GM12878 (cell line): ENCODE results near the gene CACNA1H. TPM values are rescaled to one million over a fixed set of nuclear protein-coding genes. Genes with fewer than 3 reads are reported as not detected.

Source experiments
- ATAC-seq: fragments of 200-7000 bp; cut with Tn5 transposase; 3 replicates; pipeline ENCODE4 v1.9.1; 2020; ENCODE audit warnings: mild to moderate bottlenecking, moderate library complexity
- BruUV-seq: library from RNA; stranded (reverse); fragments of 400-500 nt; replicated peaks from 2 replicates; lab custom pipeline; 2021; lab: Mats Ljungman, UMichigan
- CTCF ChIA-PET: fragments of 300-600 bp; sonication (Branson Sonifier 250); formaldehyde crosslinking; extraction: SDS; loops from one replicate; lab custom pipeline; 2021; ENCODE audit warnings: inconsistent platforms; lab: Yijun Ruan, JAX
- POLR2A ChIA-PET: fragments of 350-600 bp; formaldehyde crosslinking; extraction: SDS; loops from one replicate; lab custom pipeline; 2021; ENCODE audit warnings: inconsistent platforms; lab: Charles Lee
- RAD21 ChIA-PET: fragments of 300-600 bp; sonication (Branson Sonifier 250); formaldehyde crosslinking; loops from one replicate; lab custom pipeline; 2023; ENCODE audit warnings: antibody characterized with exemption; ENCODE audit not compliant: unreplicated experiment; lab: Charles Lee
- SMC1A ChIA-PET: fragments of 300-600 bp; sonication (Branson Sonifier 250); formaldehyde crosslinking; loops from one replicate; lab custom pipeline; 2023; ENCODE audit not compliant: unreplicated experiment, uncharacterized antibody; lab: Charles Lee
- DNase-seq: peaks from one replicate; pipeline ENCODE4 v3.0.0-alpha.2; 2011; ENCODE audit warnings: low read depth, low spot score
- FAIRE-seq: peaks from 3 replicates; lab custom pipeline; 2011; peaks lifted over from hg19 to GRCh38; lab: Jason Lieb, UNC
- H2AFZ ChIP-seq: 2 replicates; pipeline ENCODE4 v1.6.0; 2011; ENCODE audit warnings: low read depth, low read length, control low read depth; ENCODE audit not compliant: control insufficient read depth
- H3K27ac ChIP-seq: 2 replicates; pipeline ENCODE4 v1.5.1; 2011; ENCODE audit warnings: control low read depth; ENCODE audit not compliant: control insufficient read depth, insufficient read depth
- H3K27me3 ChIP-seq, 2 experiments: replicated peaks in 1 of 2; 2 replicates each; pipeline versions ENCODE4 v1.6.0 to v1.6.1; 2011; ENCODE audit warnings: low read length in 1 of 2; ENCODE audit not compliant: control insufficient read depth in 2 of 2, insufficient read depth in 2 of 2
- H3K36me3 ChIP-seq, 2 experiments: 2 replicates each; pipeline ENCODE4 v1.5.1; 2011; ENCODE audit warnings: low read length in 1 of 2; ENCODE audit not compliant: control insufficient read depth in 2 of 2, insufficient read depth in 2 of 2
- H3K4me1 ChIP-seq: 2 replicates; pipeline ENCODE4 v1.6.1; 2011; ENCODE audit warnings: mild to moderate bottlenecking, low read length, moderate library complexity, mixed read lengths; ENCODE audit not compliant: control insufficient read depth, insufficient read depth
- H3K4me2 ChIP-seq: 2 replicates; pipeline ENCODE4 v1.6.0; 2011; ENCODE audit warnings: control low read depth; ENCODE audit not compliant: control insufficient read depth, insufficient read depth
- H3K4me3 ChIP-seq: fragments of 200-600 bp; sonication (generic); 2 replicates; pipeline ENCODE4 v1.5.1; 2016
- H3K79me2 ChIP-seq: 2 replicates; pipeline ENCODE4 v1.6.0; 2011; ENCODE audit warnings: low read length; ENCODE audit not compliant: control insufficient read depth, insufficient read depth
- H3K9ac ChIP-seq: 2 replicates; pipeline ENCODE4 v1.8.0; 2011; ENCODE audit warnings: low read length, control low read depth, mixed read lengths; ENCODE audit not compliant: control insufficient read depth, insufficient read depth
- H3K9me3 ChIP-seq: replicated peaks from 3 replicates; pipeline ENCODE4 v1.5.1; 2011; ENCODE audit warnings: mild to moderate bottlenecking, low read length; ENCODE audit not compliant: control insufficient read depth, insufficient read depth
- H4K20me1 ChIP-seq: 2 replicates; pipeline ENCODE4 v1.6.0; 2011; ENCODE audit not compliant: control insufficient read depth, insufficient read depth
- CBX3 ChIP-seq: fragments of 200-600 bp; sonication (generic); IDR thresholded peaks from 2 replicates; pipeline ENCODE4 v1.6.1; 2016; ENCODE audit warnings: low read depth, borderline replicate concordance
- EGR1 ChIP-seq, 2 experiments: IDR thresholded peaks; 1 replicate in 1 of 2; 2 replicates in 1 of 2; pipeline ENCODE4 v1.6.1; 2011 to 2012; ENCODE audit warnings: low read depth in 2 of 2, low read length in 2 of 2, borderline replicate concordance in 1 of 2, mild to moderate bottlenecking in 1 of 2, moderate library complexity in 1 of 2
- HDGF ChIP-seq: fragments of 450-650 bp; IDR thresholded peaks from 2 replicates; pipeline ENCODE4 v1.6.1; 2016; ENCODE audit warnings: antibody characterized with exemption
- MYB ChIP-seq: fragments of 150-350 bp; IDR thresholded peaks from 2 replicates; pipeline ENCODE4 v1.6.1; 2014; ENCODE audit warnings: mild to moderate bottlenecking, low read depth, low read length, borderline replicate concordance
- MYC ChIP-seq: IDR thresholded peaks from 2 replicates; pipeline ENCODE4 v1.6.1; 2011; ENCODE audit warnings: mild to moderate bottlenecking, low read length, moderate library complexity, inconsistent platforms; ENCODE audit not compliant: insufficient read depth, insufficient replicate concordance, insufficient read length, severe bottlenecking
- PML ChIP-seq: IDR thresholded peaks from 2 replicates; pipeline ENCODE4 v1.6.1; 2012; ENCODE audit warnings: low read length, inconsistent platforms
- POLR2AphosphoS2 ChIP-seq: IDR thresholded peaks from 2 replicates; pipeline ENCODE4 v1.6.1; 2011; ENCODE audit warnings: low read depth, mild to moderate bottlenecking, low read length, improper control_type of control experiment, moderate library complexity
- RUNX3 ChIP-seq: IDR thresholded peaks from 2 replicates; pipeline ENCODE4 v1.6.1; 2012; ENCODE audit warnings: low read length, inconsistent platforms
- SMAD5 ChIP-seq: IDR thresholded peaks from 2 replicates; pipeline ENCODE4 v1.6.1; 2016; ENCODE audit warnings: antibody characterized with exemption, low read depth
- TBL1XR1 ChIP-seq: IDR thresholded peaks from 2 replicates; pipeline ENCODE4 v1.6.1; 2012; ENCODE audit warnings: low read depth, low read length, improper control_type of control experiment
- ZNF384 ChIP-seq: IDR thresholded peaks from 2 replicates; pipeline ENCODE4 v1.6.1; 2012; ENCODE audit warnings: low read depth, mild to moderate bottlenecking, low read length, improper control_type of control experiment, borderline replicate concordance
- WGBS: methylation state at CpG from one replicate; pipeline ENCODE4 v1.1.6; 2016; ENCODE audit warnings: low lambda C conversion rate; ENCODE audit not compliant: insufficient replicate concordance, insufficient coverage; ENCODE audit errors: missing lambda C conversion rate; 5-methylcytosine and 5-hydroxymethylcytosine counted together
- in situ Hi-C: fragments of 300-500 bp; cut with MboI; formaldehyde crosslinking; loops from 9 replicates; pipeline ENCODE4 v1.14.3; 2018; ENCODE audit warnings: mixed read lengths
- intact Hi-C: fragments of 100-400 bp; cut with micrococcal nuclease; formaldehyde crosslinking; loops from one replicate; pipeline ENCODE4 v1.14.2; 2022; ENCODE audit not compliant: unreplicated experiment
- polyA plus RNA-seq, 11 experiments: library from polyadenylated mRNA; depleted of rRNA in 4 of 11; unstranded in 6 of 11; stranded (reverse) in 5 of 11; fragments of >200 nt; fragmentation: Nextera tagmentation in 4 of 11; fragmentation: Illumina TruSeq in 1 of 11; extraction: Ambion mirVana in 4 of 11; extraction: Trizol in 1 of 11; gene quantifications; 1 replicate in 1 of 11; 2 replicates in 10 of 11; pipeline versions ENCODE4 v1.2.1 to v1.2.3, GENCODE V29; 2011 to 2016; ENCODE audit warnings: inconsistent platforms in 2 of 11, missing spikeins in 2 of 11, low read depth in 1 of 11
- total RNA-seq, 4 experiments: library from RNA; depleted of rRNA in 3 of 4; stranded (reverse); fragments of >200 nt in 3 of 4; fragmentation: Illumina TruSeq in 1 of 4; extraction: Trizol in 1 of 4; gene quantifications; 2 replicates each; pipeline versions ENCODE4 v1.2.1 to v1.2.3, GENCODE V29; 2013 to 2021
- TF ChIP-seq, protein P1 (sequence below): fragments of 450-650 bp; IDR thresholded peaks from 2 replicates; pipeline ENCODE4 v1.6.1; 2017; ENCODE audit warnings: borderline replicate concordance
- TF ChIP-seq, protein P2 (sequence below): fragments of 150-350 bp; IDR thresholded peaks from 2 replicates; pipeline ENCODE4 v1.6.1; 2014; ENCODE audit warnings: mild to moderate bottlenecking, low read depth, low read length
- TF ChIP-seq, protein P3 (sequence below): fragments of 450-650 bp; IDR thresholded peaks from 2 replicates; pipeline ENCODE4 v1.6.1; 2016; ENCODE audit warnings: mild to moderate bottlenecking
- TF ChIP-seq, protein P4 (sequence below): IDR thresholded peaks from 2 replicates; pipeline ENCODE4 v1.6.1; 2011; ENCODE audit warnings: mild to moderate bottlenecking, low read depth, low read length, moderate library complexity; ENCODE audit not compliant: insufficient replicate concordance

The CACNA1H gene
- total and polyA plus RNA-seq, 10 of the 15 experiments (the other 5 are each of a cell fraction or from before 2014, with no cell fraction given): 0.03 to 0.54 TPM; not detected in 8

DNA sequence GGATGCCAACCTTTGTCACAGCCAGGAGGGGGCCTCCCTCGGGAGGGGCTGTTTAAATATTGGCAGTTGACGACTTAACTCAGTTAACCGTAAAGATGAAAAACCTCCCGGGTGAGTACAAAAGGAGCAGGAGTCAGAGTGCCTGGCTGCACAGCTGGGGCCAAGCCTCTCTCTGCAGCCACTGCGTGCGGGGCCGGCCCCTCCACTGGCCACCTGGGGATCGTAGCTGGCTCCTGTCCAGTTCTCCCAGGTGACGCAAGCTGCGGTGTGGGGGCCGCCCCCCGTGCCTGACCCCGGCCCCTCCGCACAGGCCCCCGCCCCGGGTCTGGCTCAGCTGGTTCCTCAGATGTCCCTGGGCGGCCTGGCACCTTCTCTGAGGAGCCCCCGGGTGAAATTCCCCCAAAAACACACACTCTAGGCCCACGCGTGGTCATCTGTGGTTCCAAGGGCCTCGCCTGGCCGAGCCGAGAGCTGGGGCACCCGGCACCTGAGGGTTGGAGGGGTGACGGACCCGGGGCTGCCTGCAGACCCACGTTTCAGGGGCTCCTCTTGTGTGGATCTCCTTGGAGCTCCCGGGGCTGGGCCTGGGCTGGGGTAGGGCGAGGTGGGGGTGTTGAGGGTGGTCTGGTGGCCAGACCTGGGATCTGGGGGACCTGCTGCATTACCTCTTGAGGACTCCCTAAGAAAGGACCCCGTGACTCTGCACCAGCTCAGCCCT, 7.4 kb upstream of the CACNA1H start (continued):
- TF ChIP-seq, protein P1, sequence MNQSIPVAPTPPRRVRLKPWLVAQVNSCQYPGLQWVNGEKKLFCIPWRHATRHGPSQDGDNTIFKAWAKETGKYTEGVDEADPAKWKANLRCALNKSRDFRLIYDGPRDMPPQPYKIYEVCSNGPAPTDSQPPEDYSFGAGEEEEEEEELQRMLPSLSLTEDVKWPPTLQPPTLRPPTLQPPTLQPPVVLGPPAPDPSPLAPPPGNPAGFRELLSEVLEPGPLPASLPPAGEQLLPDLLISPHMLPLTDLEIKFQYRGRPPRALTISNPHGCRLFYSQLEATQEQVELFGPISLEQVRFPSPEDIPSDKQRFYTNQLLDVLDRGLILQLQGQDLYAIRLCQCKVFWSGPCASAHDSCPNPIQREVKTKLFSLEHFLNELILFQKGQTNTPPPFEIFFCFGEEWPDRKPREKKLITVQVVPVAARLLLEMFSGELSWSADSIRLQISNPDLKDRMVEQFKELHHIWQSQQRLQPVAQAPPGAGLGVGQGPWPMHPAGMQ: no peak
- TF ChIP-seq, protein P2, sequence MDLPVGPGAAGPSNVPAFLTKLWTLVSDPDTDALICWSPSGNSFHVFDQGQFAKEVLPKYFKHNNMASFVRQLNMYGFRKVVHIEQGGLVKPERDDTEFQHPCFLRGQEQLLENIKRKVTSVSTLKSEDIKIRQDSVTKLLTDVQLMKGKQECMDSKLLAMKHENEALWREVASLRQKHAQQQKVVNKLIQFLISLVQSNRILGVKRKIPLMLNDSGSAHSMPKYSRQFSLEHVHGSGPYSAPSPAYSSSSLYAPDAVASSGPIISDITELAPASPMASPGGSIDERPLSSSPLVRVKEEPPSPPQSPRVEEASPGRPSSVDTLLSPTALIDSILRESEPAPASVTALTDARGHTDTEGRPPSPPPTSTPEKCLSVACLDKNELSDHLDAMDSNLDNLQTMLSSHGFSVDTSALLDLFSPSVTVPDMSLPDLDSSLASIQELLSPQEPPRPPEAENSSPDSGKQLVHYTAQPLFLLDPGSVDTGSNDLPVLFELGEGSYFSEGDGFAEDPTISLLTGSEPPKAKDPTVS: no peak

DNA sequence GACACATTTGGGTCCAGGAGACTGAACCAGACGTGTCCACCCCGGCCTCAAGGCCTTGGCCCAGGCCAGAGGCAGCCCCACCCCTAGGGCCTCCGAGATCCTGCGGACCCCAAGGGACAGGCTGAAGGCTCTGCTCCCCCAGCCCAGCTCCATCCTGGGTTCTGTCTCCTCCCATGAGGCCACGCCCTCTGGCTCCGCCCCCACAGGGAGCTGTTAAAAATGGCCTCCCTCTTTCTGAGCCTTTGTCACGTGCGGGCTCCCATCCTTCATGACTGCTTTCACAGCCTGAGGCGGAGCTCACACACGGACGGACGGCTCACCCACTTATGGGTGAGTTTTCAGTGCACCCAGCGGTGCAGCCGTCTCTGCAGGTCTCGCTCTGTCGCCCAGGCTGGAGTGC, 6.5 kb upstream of the CACNA1H start:
- H3K9ac ChIP-seq: no peak overlapping the region
- no peak for DNase-seq
- no peaks in the 10 kb centered on the region for H3K4me1 ChIP-seq
- in situ Hi-C loops (no loop called here), intact Hi-C loops (no loop called here)
- no peak overlapping the region for H3K4me2 ChIP-seq
- no peak overlapping the region for H3K27ac ChIP-seq
- 52% methylated on average over 16 of the region's 16 CpGs for WGBS
- no TSS peak for BruUV-seq
- ChIA-PET CTCF (no interaction called here), SMC1A (no interaction called here), RAD21 (no interaction called here), POLR2A (interaction anchor here (0.5 kb wide), 1 partner anchor 927 kb away, joined by 3 read pairs; no protein-coding TSS in a partner anchor)
- FAIRE-seq: no peak
- no peaks in the 10 kb centered on the region for H3K36me3 ChIP-seq
- no peak for ATAC-seq
- no peaks in the 10 kb centered on the region; the same call in 2 of the 3 replicates for H3K9me3 ChIP-seq
- no peak overlapping the region for H3K4me3 ChIP-seq
- H4K20me1 ChIP-seq: no peaks in the 10 kb centered on the region
- H3K79me2 ChIP-seq: no peaks in the 10 kb centered on the region
- H3K27me3 ChIP-seq: no peaks in the 10 kb centered on the region
- no peak overlapping the region for H2AFZ ChIP-seq
- TF ChIP-seq PML: no peak
- no peak for TF ChIP-seq POLR2AphosphoS2
- no peak for TF ChIP-seq RUNX3
- TF ChIP-seq, protein P1: no peak
- TF ChIP-seq HDGF: no peak
- TF ChIP-seq MYC: no peak
- no peak for TF ChIP-seq SMAD5
- no peak for TF ChIP-seq ZNF384
- no peak for TF ChIP-seq EGR1 (IDR thresholded peaks at IDR 0.05; ENCODE audit: borderline replicate concordance in 1 of 2, low read depth in 2 of 2, low read length in 2 of 2)
- TF ChIP-seq, protein P3, sequence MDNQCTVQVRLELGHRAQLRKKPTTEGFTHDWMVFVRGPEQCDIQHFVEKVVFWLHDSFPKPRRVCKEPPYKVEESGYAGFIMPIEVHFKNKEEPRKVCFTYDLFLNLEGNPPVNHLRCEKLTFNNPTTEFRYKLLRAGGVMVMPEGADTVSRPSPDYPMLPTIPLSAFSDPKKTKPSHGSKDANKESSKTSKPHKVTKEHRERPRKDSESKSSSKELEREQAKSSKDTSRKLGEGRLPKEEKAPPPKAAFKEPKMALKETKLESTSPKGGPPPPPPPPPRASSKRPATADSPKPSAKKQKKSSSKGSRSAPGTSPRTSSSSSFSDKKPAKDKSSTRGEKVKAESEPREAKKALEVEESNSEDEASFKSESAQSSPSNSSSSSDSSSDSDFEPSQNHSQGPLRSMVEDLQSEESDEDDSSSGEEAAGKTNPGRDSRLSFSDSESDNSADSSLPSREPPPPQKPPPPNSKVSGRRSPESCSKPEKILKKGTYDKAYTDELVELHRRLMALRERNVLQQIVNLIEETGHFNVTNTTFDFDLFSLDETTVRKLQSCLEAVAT: no peak
- no peak for TF ChIP-seq MYB
- no peak for TF ChIP-seq CBX3
- TF ChIP-seq, protein P4, sequence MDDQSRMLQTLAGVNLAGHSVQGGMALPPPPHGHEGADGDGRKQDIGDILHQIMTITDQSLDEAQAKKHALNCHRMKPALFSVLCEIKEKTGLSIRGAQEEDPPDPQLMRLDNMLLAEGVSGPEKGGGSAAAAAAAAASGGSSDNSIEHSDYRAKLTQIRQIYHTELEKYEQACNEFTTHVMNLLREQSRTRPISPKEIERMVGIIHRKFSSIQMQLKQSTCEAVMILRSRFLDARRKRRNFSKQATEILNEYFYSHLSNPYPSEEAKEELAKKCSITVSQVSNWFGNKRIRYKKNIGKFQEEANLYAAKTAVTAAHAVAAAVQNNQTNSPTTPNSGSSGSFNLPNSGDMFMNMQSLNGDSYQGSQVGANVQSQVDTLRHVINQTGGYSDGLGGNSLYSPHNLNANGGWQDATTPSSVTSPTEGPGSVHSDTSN: no peak
- TF ChIP-seq TBL1XR1: no peak
